H1 (cell line): ENCODE data around the gene DGKD. TPM values are rescaled to one million over a fixed set of nuclear protein-coding genes. Genes with fewer than 3 reads are reported as not detected.

Source experiments
- CTCF ChIA-PET: fragments of 300-600 bp; sonication (Branson Sonifier 250); formaldehyde crosslinking; loops from one replicate; lab custom pipeline; 2021; ENCODE audit not compliant: partially characterized antibody; lab: Charles Lee
- POLR2A ChIA-PET: fragments of 300-600 bp; sonication (Branson Sonifier 250); formaldehyde crosslinking; loops from one replicate; lab custom pipeline; 2021; ENCODE audit warnings: inconsistent platforms; ENCODE audit not compliant: partially characterized antibody; lab: Charles Lee
- DNase-seq, 2 experiments: peaks; one replicate each; pipeline versions ENCODE4 v3.0.0 to v3.0.0-alpha.2; 2010 to 2022; ENCODE audit warnings: low spot score in 2 of 2, low read depth in 1 of 2, mixed read lengths in 1 of 2
- FAIRE-seq: peaks from 2 replicates; lab custom pipeline; 2011; peaks lifted over from hg19 to GRCh38; lab: Jason Lieb, UNC
- H2AFZ ChIP-seq: 2 replicates; pipeline ENCODE4 v1.8.1; 2012; ENCODE audit warnings: low read length, inconsistent platforms
- H2AK5ac ChIP-seq: 2 replicates; pipeline ENCODE4 v1.6.1; 2013; ENCODE audit warnings: low read depth, low read length
- H2BK120ac ChIP-seq: replicated peaks from 2 replicates; pipeline ENCODE3; 2013; ENCODE audit warnings: low read depth, low read length, inconsistent platforms
- H2BK12ac ChIP-seq: 2 replicates; pipeline ENCODE4 v1.6.1; 2013; ENCODE audit warnings: low read depth, low read length
- H2BK15ac ChIP-seq: 2 replicates; pipeline ENCODE4 v1.6.1; 2013; ENCODE audit warnings: low read length
- H2BK20ac ChIP-seq: 2 replicates; pipeline ENCODE4 v1.6.1; 2013; ENCODE audit warnings: low read length
- H2BK5ac ChIP-seq: 2 replicates; pipeline ENCODE4 v1.6.1; 2013; ENCODE audit warnings: low read depth, low read length
- H3K14ac ChIP-seq: 2 replicates; pipeline ENCODE4 v1.6.1; 2013; ENCODE audit warnings: inconsistent platforms; ENCODE audit not compliant: insufficient read length
- H3K18ac ChIP-seq: 2 replicates; pipeline ENCODE4 v1.6.1; 2013; ENCODE audit warnings: low read length; ENCODE audit errors: extremely low read depth
- H3K23ac ChIP-seq: 2 replicates; pipeline ENCODE4 v1.6.1; 2013; ENCODE audit warnings: inconsistent platforms; ENCODE audit not compliant: insufficient read length
- H3K23me2 ChIP-seq: 2 replicates; pipeline ENCODE4 v1.6.1; 2013; ENCODE audit warnings: low read depth, low read length
- H3K27ac ChIP-seq: 2 replicates; pipeline ENCODE4 v1.6.1; 2011; ENCODE audit warnings: low read depth, low read length, inconsistent platforms
- H3K27me3 ChIP-seq, 4 experiments: replicated peaks in 1 of 4; 1 replicate in 1 of 4; 2 replicates in 3 of 4; pipeline versions ENCODE4 v1.6.1 to v1.8.1; 2011 to 2013; ENCODE audit warnings: low read length in 3 of 4, mild to moderate bottlenecking in 3 of 4, inconsistent platforms in 2 of 4, mixed read lengths in 2 of 4, moderate library complexity in 1 of 4; ENCODE audit not compliant: control insufficient read depth in 3 of 4, insufficient read depth in 3 of 4; ENCODE audit errors: extremely low read depth in 1 of 4
- H3K36me3 ChIP-seq, 4 experiments: 2 replicates each; pipeline versions ENCODE4 v1.6.1 to v1.8.1; 2011 to 2013; ENCODE audit warnings: mild to moderate bottlenecking in 4 of 4, low read length in 3 of 4, moderate library complexity in 2 of 4, control low read depth in 1 of 4, inconsistent platforms in 1 of 4; ENCODE audit not compliant: insufficient read depth in 4 of 4, control insufficient read depth in 2 of 4
- H3K4ac ChIP-seq: replicated peaks from 2 replicates; pipeline ENCODE3; 2013; ENCODE audit warnings: low read length, low read depth, mixed read lengths, inconsistent platforms; ENCODE audit not compliant: insufficient read length
- H3K4me1 ChIP-seq, 4 experiments: replicated peaks in 1 of 4; 1 replicate in 1 of 4; 2 replicates in 3 of 4; pipeline versions ENCODE4 v1.6.1 to v1.8.1; 2011 to 2013; ENCODE audit warnings: low read length in 3 of 4, inconsistent platforms in 2 of 4, mixed read lengths in 1 of 4; ENCODE audit not compliant: insufficient read depth in 4 of 4, control insufficient read depth in 3 of 4
- H3K4me2 ChIP-seq, 2 experiments: 2 replicates each; pipeline versions ENCODE4 v1.6.1 to v1.8.1; 2011 to 2013; ENCODE audit warnings: low read depth in 2 of 2, low read length in 2 of 2, control low read depth in 1 of 2, inconsistent platforms in 1 of 2, mild to moderate bottlenecking in 1 of 2; ENCODE audit not compliant: insufficient read depth in 1 of 2
- H3K4me3 ChIP-seq, 4 experiments: fragments of 200-600, 300-600 bp in 1 of 4; sonication (generic), shearing (Covaris generic), sonication (Bioruptor Twin) in 1 of 4; 2 replicates each; pipeline versions ENCODE4 v1.5.1 to v1.8.1; 2011 to 2016; ENCODE audit warnings: low read length in 4 of 4, low read depth in 3 of 4, control low read depth in 2 of 4, inconsistent platforms in 2 of 4, mild to moderate bottlenecking in 2 of 4, mixed read lengths in 1 of 4, moderate library complexity in 1 of 4; ENCODE audit not compliant: insufficient read depth in 2 of 4; ENCODE audit errors: extremely low read depth in 1 of 4
- H3K56ac ChIP-seq: replicated peaks from 2 replicates; pipeline ENCODE3; 2013; ENCODE audit warnings: low read depth, mild to moderate bottlenecking, mixed read lengths, low read length, inconsistent platforms; ENCODE audit not compliant: insufficient read length
- H3K79me1 ChIP-seq: 2 replicates; pipeline ENCODE4 v1.6.1; 2013; ENCODE audit warnings: low read depth, low read length, control low read depth
- H3K79me2 ChIP-seq, 2 experiments: 2 replicates each; pipeline versions ENCODE4 v1.6.1 to v1.8.1; 2012 to 2013; ENCODE audit warnings: low read length in 2 of 2, mild to moderate bottlenecking in 2 of 2, inconsistent platforms in 1 of 2; ENCODE audit not compliant: insufficient read depth in 2 of 2, control insufficient read depth in 1 of 2
- H3K9ac ChIP-seq, 4 experiments: replicated peaks in 1 of 4; 1 replicate in 1 of 4; 2 replicates in 3 of 4; pipeline versions ENCODE4 v1.6.1 to v1.8.1; 2011 to 2013; ENCODE audit warnings: low read depth in 3 of 4, low read length in 3 of 4, control low read depth in 2 of 4, mild to moderate bottlenecking in 2 of 4, moderate library complexity in 2 of 4, inconsistent platforms in 1 of 4; ENCODE audit errors: extremely low read depth in 1 of 4
- H3K9me3 ChIP-seq, 2 experiments: 2 replicates each; pipeline versions ENCODE4 v1.6.1 to v1.8.1; 2012 to 2013; ENCODE audit warnings: mild to moderate bottlenecking in 2 of 2, moderate library complexity in 2 of 2, control low read depth in 1 of 2, inconsistent platforms in 1 of 2, low read depth in 1 of 2, low read length in 1 of 2, mixed read lengths in 1 of 2; ENCODE audit not compliant: insufficient read depth in 2 of 2
- H4K20me1 ChIP-seq, 2 experiments: replicated peaks in 1 of 2; 2 replicates each; pipeline versions ENCODE3 to v1.8.1; 2011 to 2013; ENCODE audit warnings: inconsistent platforms in 2 of 2, low read length in 2 of 2, mild to moderate bottlenecking in 1 of 2; ENCODE audit not compliant: insufficient read depth in 2 of 2, control insufficient read depth in 1 of 2
- H4K5ac ChIP-seq: 2 replicates; pipeline ENCODE4 v1.6.1; 2013; ENCODE audit warnings: low read length, low read depth, mixed read lengths, inconsistent platforms; ENCODE audit not compliant: insufficient read length
- H4K8ac ChIP-seq: 2 replicates; pipeline ENCODE4 v1.8.0; 2013; ENCODE audit warnings: mild to moderate bottlenecking, moderate library complexity, low read length, inconsistent platforms; ENCODE audit not compliant: insufficient read depth; ENCODE audit errors: extremely low read depth
- H4K91ac ChIP-seq: replicated peaks from 2 replicates; pipeline ENCODE3; 2013; ENCODE audit warnings: low read length, mixed read lengths, inconsistent platforms; ENCODE audit not compliant: insufficient read length
- ASH2L ChIP-seq: fragments of 200-600, 300-600 bp; sonication (generic); IDR thresholded peaks from one replicate; pipeline ENCODE4 v1.7.1; 2017; ENCODE audit warnings: low read length
- BACH1 ChIP-seq: IDR thresholded peaks from 2 replicates; pipeline ENCODE4 v1.6.1; 2012; ENCODE audit warnings: low read length, improper control_type of control experiment
- CHD1 ChIP-seq: IDR thresholded peaks from 2 replicates; pipeline ENCODE4 v1.6.1; 2012; ENCODE audit warnings: low read depth, low read length, improper control_type of control experiment
- CREB1 ChIP-seq: IDR thresholded peaks from 2 replicates; pipeline ENCODE4 v1.6.1; 2012; ENCODE audit warnings: inconsistent platforms
- EZH2 ChIP-seq: fragments of 200-600 bp; sonication (generic); IDR thresholded peaks from 2 replicates; pipeline ENCODE4 v1.7.1; 2012; ENCODE audit warnings: low read depth, mild to moderate bottlenecking, moderate library complexity, low read length, inconsistent platforms; ENCODE audit not compliant: severe bottlenecking
- FOSL1 ChIP-seq: IDR thresholded peaks from 2 replicates; pipeline ENCODE4 v1.6.1; 2011; ENCODE audit warnings: mild to moderate bottlenecking, low read depth, low read length, moderate library complexity; ENCODE audit not compliant: insufficient read depth
- GTF2F1 ChIP-seq: IDR thresholded peaks from 2 replicates; pipeline ENCODE4 v1.6.1; 2012; ENCODE audit warnings: low read depth, low read length, improper control_type of control experiment, borderline replicate concordance
- HDAC6 ChIP-seq: IDR thresholded peaks from one replicate; pipeline ENCODE4 v1.7.1; 2012; ENCODE audit warnings: low read depth, mild to moderate bottlenecking, inconsistent platforms, low read length, moderate library complexity
- JUN ChIP-seq: IDR thresholded peaks from 2 replicates; pipeline ENCODE4 v1.6.1; 2011; ENCODE audit warnings: low read depth, mild to moderate bottlenecking, improper control_type of control experiment, low read length
- POU5F1 ChIP-seq: IDR thresholded peaks from 2 replicates; pipeline ENCODE4 v1.6.1; 2011; ENCODE audit warnings: low read depth, mild to moderate bottlenecking, low read length, moderate library complexity
- SIN3A ChIP-seq, 2 experiments: IDR thresholded peaks in 1 of 2; conservative IDR thresholded peaks in 1 of 2; 2 replicates each; pipeline ENCODE4 v1.6.1; 2011 to 2012; ENCODE audit warnings: low read length in 2 of 2, improper control_type of control experiment in 1 of 2, low read depth in 1 of 2, mild to moderate bottlenecking in 1 of 2
- SIX5 ChIP-seq: IDR thresholded peaks from 2 replicates; pipeline ENCODE4 v1.6.1; 2011; ENCODE audit warnings: mild to moderate bottlenecking, low read depth, low read length
- SP4 ChIP-seq: IDR thresholded peaks from 2 replicates; pipeline ENCODE4 v1.6.1; 2012; ENCODE audit warnings: low read length, inconsistent platforms
- SRF ChIP-seq: IDR thresholded peaks from 2 replicates; pipeline ENCODE4 v1.6.1; 2011; ENCODE audit warnings: mild to moderate bottlenecking, low read depth, low read length, moderate library complexity
- TBP ChIP-seq: IDR thresholded peaks from 2 replicates; pipeline ENCODE4 v1.6.1; 2011; ENCODE audit warnings: low read depth, low read length, improper control_type of control experiment
- TCF12 ChIP-seq: IDR thresholded peaks from 2 replicates; pipeline ENCODE4 v1.6.1; 2011; ENCODE audit warnings: low read depth, mild to moderate bottlenecking, low read length
- ZNF274 ChIP-seq: IDR thresholded peaks from 2 replicates; pipeline ENCODE4 v1.7.0; 2012; ENCODE audit warnings: low read length, borderline replicate concordance; ENCODE audit errors: extremely low read depth
- WGBS, 2 experiments: shearing (Covaris generic) in 1 of 2; methylation state at CpG; one replicate each; pipeline versions ENCODE4 v1.1.6 to v1.1.7; 2013 to 2015; ENCODE audit warnings: low lambda C conversion rate in 2 of 2, mixed read lengths in 2 of 2, inconsistent platforms in 1 of 2, low coverage in 1 of 2, missing lambda C conversion rate in 1 of 2; ENCODE audit not compliant: insufficient replicate concordance in 2 of 2, insufficient coverage in 1 of 2, insufficient read length in 1 of 2; ENCODE audit errors: extremely low coverage in 1 of 2, missing lambda C conversion rate in 1 of 2; 5-methylcytosine and 5-hydroxymethylcytosine counted together
- polyA plus RNA-seq, 7 experiments: library from polyadenylated mRNA; depleted of rRNA in 3 of 7; stranded (reverse) in 5 of 7; unstranded in 2 of 7; fragments of >200 nt in 5 of 7; fragments of 200-250 nt in 2 of 7; gene quantifications; 1 replicate in 5 of 7; 2 replicates in 1 of 7; 4 replicates in 1 of 7; pipeline versions ENCODE4 v1.2.1 to v1.2.3, GENCODE V29; 2011 to 2013; ENCODE audit warnings: missing spikeins in 2 of 7, mixed read lengths in 2 of 7
- total RNA-seq: library from RNA; stranded (reverse); fragmentation: NEBNext Ultra II Directional; extraction: Animal tissue kit (Norgen Biotek cat#: 25700); gene quantifications from 2 replicates; pipeline ENCODE4 v1.2.1, GENCODE V29; 2021

Gene DGKD
- total and polyA plus RNA-seq, 2 of the 8 experiments (the other 6 are each of a cell fraction or from before 2014, with no cell fraction given): 7.7 to 30.9 TPM

DNA sequence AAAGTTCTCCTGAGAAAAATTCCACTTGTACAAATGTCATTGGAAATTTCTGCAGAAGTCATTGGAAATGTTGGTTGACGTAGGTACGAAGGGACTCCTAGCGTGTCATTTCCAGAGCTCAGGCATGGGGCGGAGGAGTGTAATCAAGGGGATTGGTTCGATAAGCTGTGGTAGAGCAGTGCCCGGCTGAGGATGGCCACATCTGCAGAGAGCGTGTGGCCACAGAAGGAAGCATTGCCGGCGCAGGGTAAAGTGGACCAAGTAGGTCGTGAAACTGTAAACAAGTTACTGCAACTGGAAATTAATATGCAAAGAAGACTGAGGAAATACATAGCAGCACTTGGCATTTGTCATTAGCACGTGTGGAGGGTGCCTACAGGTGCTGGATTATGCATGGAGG is 101.8 kb downstream of the DGKD start:
- H2BK20ac ChIP-seq: no peak overlapping the region
- H3K4me1 ChIP-seq: no peaks in the 10 kb centered on the region
- H3K36me3 ChIP-seq: peaks cover 0 to 6% (median 1%) of the 10 kb centered on the region in 4 experiments; a peak in 3 of 8 replicates
- no peak overlapping the region for H2BK5ac ChIP-seq
- H2BK15ac ChIP-seq: no peak overlapping the region
- 93% methylated on average over 11 of the region's 11 CpGs; no CpG with 5 or more reads in 1 of the 2 experiments for WGBS, 2 experiments
- H4K91ac ChIP-seq: no peak overlapping the region
- H3K4me3 ChIP-seq: no peak overlapping the region
- no peak overlapping the region for H3K4ac ChIP-seq
- no peak overlapping the region for H3K27ac ChIP-seq
- no peak overlapping the region for H3K56ac ChIP-seq
- no peak overlapping the region for H4K8ac ChIP-seq
- no peak overlapping the region for H3K4me2 ChIP-seq
- H3K23ac ChIP-seq: no peak overlapping the region
- no peak overlapping the region for H4K5ac ChIP-seq
- H3K79me1 ChIP-seq: no peaks in the 10 kb centered on the region
- no peaks in the 10 kb centered on the region for H3K9me3 ChIP-seq
- DNase-seq (no peak), FAIRE-seq (no peak)
- H2BK120ac ChIP-seq: no peak overlapping the region
- no peaks in the 10 kb centered on the region for H3K79me2 ChIP-seq
- no peak overlapping the region for H3K9ac ChIP-seq
- no peaks in the 10 kb centered on the region for H3K23me2 ChIP-seq
- no peak overlapping the region for H2BK12ac ChIP-seq
- ChIA-PET POLR2A (no interaction called here), CTCF (interaction anchor here (1.0 to 4.5 kb wide), 5 partner anchors 8 to 376 kb away, joined by 3 to 25 read pairs (median 4); no protein-coding TSS in a partner anchor)
- no peak overlapping the region for H2AFZ ChIP-seq
- no peaks in the 10 kb centered on the region for H3K27me3 ChIP-seq
- peaks cover 0 to 2% of the 10 kb centered on the region in 2 experiments for H4K20me1 ChIP-seq
- no peak overlapping the region for H2AK5ac ChIP-seq
- H3K18ac ChIP-seq: no peak overlapping the region
- no peak overlapping the region for H3K14ac ChIP-seq
- no peak for TF ChIP-seq GTF2F1
- no peak for TF ChIP-seq TCF12
- no peak for TF ChIP-seq TBP
- no peak for TF ChIP-seq JUN
- TF ChIP-seq FOSL1: no peak
- no peak for TF ChIP-seq POU5F1
- TF ChIP-seq CHD1: no peak
- TF ChIP-seq SP4: no peak
- no peak for TF ChIP-seq SIN3A (conservative IDR thresholded peaks at IDR 0.05 in 1 of 2, IDR thresholded peaks at IDR 0.05 in 1 of 2; ENCODE audit: low read depth in 1 of 2, low read length in 2 of 2)
- no peak for TF ChIP-seq HDAC6
- TF ChIP-seq SRF: no peak
- TF ChIP-seq SIX5: no peak
- no peak for TF ChIP-seq EZH2
- no peak for TF ChIP-seq ZNF274
- no peak for TF ChIP-seq ASH2L
- no peak for TF ChIP-seq BACH1
- no peak for TF ChIP-seq CREB1
